Mucosa of stomach (tissue), 1 donor: ENCODE measurements around the gene PDZD7.

Experiments used
- H3K27me3 ChIP-seq: one replicate; pipeline ENCODE4 v1.7.0; 2013; ENCODE audit warnings: mild to moderate bottlenecking, low read length; ENCODE audit not compliant: control insufficient read depth, insufficient read depth
- H3K36me3 ChIP-seq: one replicate; pipeline ENCODE4 v1.7.0; 2013; ENCODE audit warnings: low read length; ENCODE audit not compliant: control insufficient read depth, insufficient read depth
- H3K4me1 ChIP-seq: one replicate; pipeline ENCODE4 v1.7.0; 2013; ENCODE audit warnings: mild to moderate bottlenecking, low read length; ENCODE audit not compliant: control insufficient read depth, insufficient read depth
- H3K4me3 ChIP-seq: one replicate; pipeline ENCODE4 v1.7.0; 2013; ENCODE audit warnings: low read length
- H3K9ac ChIP-seq: one replicate; pipeline ENCODE4 v1.7.0; 2013; ENCODE audit warnings: mild to moderate bottlenecking, low read length, moderate library complexity
- H3K9me3 ChIP-seq: one replicate; pipeline ENCODE4 v1.7.0; 2013; ENCODE audit warnings: mild to moderate bottlenecking, low read length, moderate library complexity; ENCODE audit not compliant: control insufficient read depth
- donor health status: Pancreatic carcinoma.

The PDZD7 gene

DNA sequence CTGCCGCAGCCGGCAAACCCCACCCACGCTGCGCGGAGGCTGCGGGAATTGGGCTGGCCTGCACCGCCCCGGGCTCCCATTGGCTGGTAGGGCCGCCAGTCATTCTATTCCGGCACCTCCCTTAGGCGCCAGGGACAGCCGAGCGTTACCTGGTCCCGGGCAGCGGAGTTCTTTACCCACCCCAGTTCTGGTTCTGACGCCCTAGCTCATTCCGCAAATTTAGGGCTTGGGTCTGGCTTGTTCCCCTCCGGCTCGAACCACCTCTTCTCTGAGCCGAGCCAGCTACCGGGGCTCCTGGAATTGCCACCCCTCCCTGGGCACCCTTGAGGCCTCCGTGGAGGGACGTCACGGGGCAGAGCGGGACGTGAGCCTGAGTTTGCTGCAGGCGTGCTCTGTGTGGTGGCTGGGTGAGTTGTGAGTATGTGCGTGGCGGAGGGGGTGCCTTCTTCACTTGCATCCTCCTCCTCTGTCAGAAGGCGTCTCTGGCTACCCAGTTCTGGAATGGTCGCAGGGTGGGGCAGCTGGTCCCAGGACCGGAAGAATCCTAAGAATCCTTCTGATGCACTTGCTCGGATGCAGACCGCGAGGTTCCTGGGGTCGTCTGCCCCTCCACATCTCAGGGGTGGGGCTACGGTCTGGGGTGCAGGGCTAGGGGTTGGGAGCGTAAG is at the start of gene PDZD7, which contains the start of gene SFXN3:
Gene PDZD7, minus strand, starts transcription at position 2 of the 668 bp plus-strand sequence. CDS start 910 bp downstream, outside the sequence.
Gene SFXN3, plus strand, starts transcription at position 107 of the 668 bp plus-strand sequence. CDS start 3,461 bp downstream, outside the sequence.
- peak within 1 kb of the TSS; percentile 90 for H3K4me3 ChIP-seq
- no peaks in the 10 kb centered on the region for H3K36me3 ChIP-seq
- no peaks in the 10 kb centered on the region for H3K9me3 ChIP-seq
- H3K4me1 ChIP-seq, result peaks cover 23% of the 10 kb centered on the region
- peaks cover 17% of the 10 kb centered on the region for H3K27me3 ChIP-seq
- H3K9ac ChIP-seq, result peak within 1 kb of the TSS; percentile 55

DNA sequence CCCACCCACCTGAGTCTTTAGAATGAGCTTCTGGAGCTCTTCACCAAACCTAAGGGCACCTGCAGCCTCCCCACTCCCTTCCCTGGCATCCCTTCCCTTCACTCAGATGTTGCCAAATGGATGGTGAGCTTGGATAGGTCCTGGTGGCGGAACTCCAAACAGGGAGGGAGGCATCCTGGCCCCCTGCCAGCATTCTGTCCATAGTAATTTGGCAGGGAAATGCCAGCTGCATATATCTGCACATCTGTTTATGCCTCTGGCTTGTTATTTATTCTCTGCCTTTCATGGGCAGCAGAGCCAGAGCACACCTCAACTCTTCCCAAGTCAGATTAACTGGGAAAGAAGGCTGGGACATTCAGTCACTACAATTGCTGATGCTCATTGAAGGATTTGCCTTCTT is 48.9 kb upstream of the PDZD7 start:
- Histone ChIP-seq H3K9me3 (no peaks in the 10 kb centered on the region), H3K4me3 (no peak overlapping the region), H3K9ac (no peak overlapping the region), H3K36me3 (no peaks in the 10 kb centered on the region), H3K4me1 (no peaks in the 10 kb centered on the region), H3K27me3 (peaks cover 47% of the 10 kb centered on the region)

DNA sequence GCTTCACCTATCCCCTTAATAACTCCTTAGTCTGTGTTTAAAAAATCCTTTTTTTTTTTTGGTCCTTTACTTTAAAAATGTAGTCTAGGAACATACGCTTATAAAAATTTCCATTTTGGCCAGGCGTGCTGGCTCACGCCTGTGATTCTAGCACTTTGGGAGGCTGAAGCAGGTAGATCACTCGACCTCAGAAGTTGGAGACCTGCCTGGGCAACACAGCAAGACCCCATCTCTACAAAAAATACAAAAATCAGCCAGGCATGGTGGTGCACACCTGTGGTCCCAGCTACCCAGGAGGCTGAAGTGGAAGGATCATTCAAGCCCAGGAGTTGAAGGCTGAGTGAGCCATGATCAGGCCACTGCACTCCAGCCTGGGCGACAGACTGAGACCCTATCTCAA is 45.7 kb upstream of the PDZD7 start:
- Histone ChIP-seq H3K9ac (no peak overlapping the region), H3K4me1 (peaks cover 15% of the 10 kb centered on the region), H3K36me3 (no peaks in the 10 kb centered on the region), H3K4me3 (no peak overlapping the region), H3K27me3 (peaks cover 40% of the 10 kb centered on the region), H3K9me3 (no peaks in the 10 kb centered on the region)

DNA sequence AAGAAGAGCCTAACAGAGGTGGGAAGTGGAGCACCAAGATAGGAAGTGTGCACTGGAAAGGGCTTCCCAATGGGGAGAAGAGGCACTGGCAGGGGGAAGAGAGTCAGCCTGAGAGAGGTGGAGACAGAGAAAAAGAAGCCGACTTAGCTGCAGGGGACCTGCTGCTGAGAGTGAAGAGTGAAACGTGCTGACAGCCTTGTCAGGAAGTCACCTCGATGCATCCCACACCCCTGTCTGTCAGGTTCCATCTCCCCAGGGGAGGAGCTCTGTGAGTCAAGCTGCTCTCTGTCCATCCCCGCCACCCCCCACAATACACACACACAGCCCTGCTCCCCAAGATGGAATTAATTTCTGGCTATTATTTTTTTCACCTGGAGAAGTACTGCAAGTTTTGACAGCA is 44.8 kb upstream of the PDZD7 start:
- Histone ChIP-seq H3K4me1 (peaks cover 19% of the 10 kb centered on the region), H3K9me3 (no peaks in the 10 kb centered on the region), H3K27me3 (peaks cover 31% of the 10 kb centered on the region)

DNA sequence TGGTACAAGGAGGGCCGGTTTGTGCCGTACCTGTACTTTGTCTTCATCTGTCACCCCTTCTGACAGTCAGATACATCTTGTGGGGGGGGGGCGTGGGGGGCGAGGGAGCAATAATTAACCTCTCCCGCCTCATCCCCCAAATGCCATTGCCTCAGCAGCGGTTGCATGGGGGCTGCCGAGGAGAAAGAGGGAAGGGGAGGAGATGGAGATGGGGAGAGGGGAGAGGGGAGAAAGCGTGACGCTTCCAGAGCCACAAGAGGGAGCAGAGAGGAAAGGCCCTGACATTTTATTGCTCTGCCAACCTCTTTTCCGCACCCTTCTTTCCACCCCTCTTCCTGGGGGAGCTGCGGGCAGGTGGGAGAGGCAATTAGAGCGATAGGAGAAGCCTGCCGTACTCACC is 42.7 kb upstream of the PDZD7 start:
- no peaks in the 10 kb centered on the region for H3K9me3 ChIP-seq
- no peak overlapping the region for H3K9ac ChIP-seq
- no peak overlapping the region for H3K4me3 ChIP-seq
- peaks cover 29% of the 10 kb centered on the region for H3K27me3 ChIP-seq
- no peaks in the 10 kb centered on the region for H3K36me3 ChIP-seq
- H3K4me1 ChIP-seq, result peaks cover 33% of the 10 kb centered on the region

More for the DNA sequence above, 44.8 kb upstream of the PDZD7 start:
- H3K36me3 ChIP-seq, result no peaks in the 10 kb centered on the region
- no peak overlapping the region for H3K4me3 ChIP-seq
- H3K9ac ChIP-seq, result no peak overlapping the region

DNA sequence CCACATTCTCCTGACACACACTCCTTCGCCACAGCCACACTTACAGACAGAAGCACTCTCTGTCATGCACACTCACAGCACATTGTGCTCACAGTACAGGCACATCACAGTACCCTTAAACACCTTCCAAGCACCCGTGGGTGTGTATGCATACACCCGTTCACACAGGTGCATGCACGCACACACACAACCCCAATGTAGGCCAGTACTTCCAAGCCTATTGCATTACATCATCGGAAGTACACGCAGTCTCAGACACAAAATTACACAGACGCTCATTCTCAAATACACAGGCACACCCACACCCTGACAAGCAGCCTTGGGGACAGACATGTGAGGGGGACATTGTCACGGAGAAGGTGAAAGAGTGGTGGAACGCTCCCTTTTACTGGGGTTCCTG is 42.0 kb upstream of the PDZD7 start:
- H3K4me3 ChIP-seq, result no peak overlapping the region
- no peaks in the 10 kb centered on the region for H3K36me3 ChIP-seq
- H3K9ac ChIP-seq, result no peak overlapping the region
- H3K4me1 ChIP-seq, result peaks cover 33% of the 10 kb centered on the region
- H3K9me3 ChIP-seq, result no peaks in the 10 kb centered on the region
- H3K27me3 ChIP-seq, result peaks cover 29% of the 10 kb centered on the region

DNA sequence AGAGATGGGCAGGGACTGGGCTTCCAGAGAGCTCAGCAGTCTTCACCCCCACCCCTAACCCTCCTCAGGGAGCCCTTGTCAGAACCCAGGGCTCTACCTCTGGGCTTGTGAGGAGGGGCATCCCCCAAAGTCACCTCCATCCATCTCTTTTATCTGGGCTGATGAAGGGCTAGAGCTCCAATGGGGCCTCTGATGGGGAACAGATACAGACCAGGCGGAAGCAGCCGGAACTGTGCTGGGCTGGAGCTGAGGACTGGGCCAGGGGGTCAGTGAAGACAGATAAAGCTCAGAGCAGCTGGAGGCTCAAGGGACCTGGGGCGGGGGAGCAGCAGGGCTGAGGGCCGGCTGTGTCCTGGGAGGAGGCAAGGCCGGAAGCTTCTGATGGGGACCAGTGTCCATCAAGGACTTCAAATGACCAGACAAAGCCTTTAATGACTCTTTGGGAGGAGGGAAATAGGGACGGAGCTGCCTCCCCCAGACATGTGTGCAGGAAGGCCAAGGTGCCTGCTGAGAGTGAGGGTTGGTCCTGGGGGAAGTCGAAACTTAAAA is 41.0 kb upstream of the PDZD7 start:
- no peaks in the 10 kb centered on the region for H3K36me3 ChIP-seq

DNA sequence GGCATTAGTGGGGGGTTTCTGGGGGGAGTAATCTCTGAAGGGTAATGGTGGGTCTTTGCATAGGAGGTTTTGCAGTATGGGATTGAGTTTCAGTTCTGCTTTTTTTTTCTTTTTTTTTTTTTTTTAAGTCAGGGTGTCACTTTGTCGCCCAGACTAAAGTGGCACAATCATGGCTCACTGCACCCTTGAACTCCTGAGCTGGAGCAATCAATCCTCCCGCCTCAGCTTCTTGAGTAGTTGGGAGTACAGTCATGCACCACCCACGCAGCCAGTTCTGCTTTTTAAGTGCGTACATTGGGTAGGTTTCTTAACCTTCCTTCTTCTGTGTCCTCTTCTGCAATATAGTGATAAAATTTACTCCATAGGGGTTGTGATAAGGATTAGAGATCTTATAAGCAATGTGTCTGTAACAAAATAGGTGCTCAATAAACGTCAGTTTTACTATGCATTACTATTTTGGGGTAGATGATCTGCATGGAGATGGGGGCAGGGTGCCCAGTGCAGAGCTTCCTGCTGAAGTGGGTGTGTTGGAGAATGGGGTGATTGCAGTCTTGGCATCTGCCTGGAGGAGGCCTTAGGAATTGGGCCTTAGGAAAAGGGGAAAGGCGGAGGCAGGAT is 40.4 kb upstream of the PDZD7 start:
- H3K4me3 ChIP-seq, result no peak overlapping the region
- H3K9ac ChIP-seq, result peak overlapping the region; percentile 62
- peaks cover 40% of the 10 kb centered on the region for H3K4me1 ChIP-seq
- peaks cover 27% of the 10 kb centered on the region for H3K27me3 ChIP-seq
- H3K36me3 ChIP-seq, result no peaks in the 10 kb centered on the region
- no peaks in the 10 kb centered on the region for H3K9me3 ChIP-seq

More for the DNA sequence above, 41.0 kb upstream of the PDZD7 start:
- Histone ChIP-seq H3K4me1 (peaks cover 40% of the 10 kb centered on the region), H3K4me3 (no peak overlapping the region), H3K9ac (peak overlapping the region; percentile 1), H3K27me3 (peaks cover 29% of the 10 kb centered on the region), H3K9me3 (no peaks in the 10 kb centered on the region)

DNA sequence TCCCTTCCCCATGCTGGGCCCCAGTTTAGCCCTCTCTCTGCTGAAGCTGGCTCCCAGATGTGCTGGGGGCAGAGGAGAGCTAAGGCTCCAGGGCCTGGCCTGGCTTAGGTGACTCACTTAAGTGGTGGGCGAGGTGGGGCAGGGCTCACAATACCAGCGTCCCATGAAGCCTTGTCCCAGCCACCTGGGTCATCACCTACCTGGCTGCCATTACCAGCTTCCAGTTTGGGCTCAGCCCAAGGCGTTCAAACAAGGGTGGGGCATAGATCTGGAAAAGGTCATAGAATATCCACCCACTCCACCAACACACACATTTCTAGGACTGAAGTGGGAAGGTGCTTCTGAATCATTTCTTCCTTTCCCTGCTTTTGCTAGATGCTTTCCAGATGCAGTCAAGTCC is 39.2 kb upstream of the PDZD7 start:
- Histone ChIP-seq H3K4me1 (peaks cover 50% of the 10 kb centered on the region), H3K27me3 (peaks cover 15% of the 10 kb centered on the region), H3K4me3 (no peak overlapping the region), H3K9ac (peak overlapping the region; percentile 62), H3K9me3 (no peaks in the 10 kb centered on the region), H3K36me3 (no peaks in the 10 kb centered on the region)

DNA sequence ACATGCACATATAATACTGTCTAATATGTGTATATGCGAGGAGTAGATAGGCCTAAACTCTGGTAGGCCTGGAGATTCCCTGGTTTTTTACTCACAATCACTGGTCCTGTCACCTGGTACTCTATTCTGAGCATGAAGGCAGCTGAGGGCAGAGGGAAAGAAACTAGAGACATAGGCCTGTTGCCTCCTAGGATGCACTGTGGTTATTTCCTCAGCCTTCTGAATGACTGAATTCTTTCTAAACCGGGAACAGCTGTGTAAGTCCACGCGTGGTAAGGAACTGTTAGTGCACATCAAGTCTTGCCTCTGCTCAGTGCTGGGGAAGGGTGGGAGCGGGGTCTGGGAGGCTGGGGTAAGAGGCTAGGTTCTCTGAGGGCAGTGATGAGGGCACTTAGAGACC is 38.5 kb upstream of the PDZD7 start:
- Histone ChIP-seq H3K27me3 (peaks cover 17% of the 10 kb centered on the region), H3K36me3 (no peaks in the 10 kb centered on the region), H3K9ac (no peak overlapping the region), H3K9me3 (no peaks in the 10 kb centered on the region), H3K4me1 (peaks cover 57% of the 10 kb centered on the region), H3K4me3 (no peak overlapping the region)

DNA sequence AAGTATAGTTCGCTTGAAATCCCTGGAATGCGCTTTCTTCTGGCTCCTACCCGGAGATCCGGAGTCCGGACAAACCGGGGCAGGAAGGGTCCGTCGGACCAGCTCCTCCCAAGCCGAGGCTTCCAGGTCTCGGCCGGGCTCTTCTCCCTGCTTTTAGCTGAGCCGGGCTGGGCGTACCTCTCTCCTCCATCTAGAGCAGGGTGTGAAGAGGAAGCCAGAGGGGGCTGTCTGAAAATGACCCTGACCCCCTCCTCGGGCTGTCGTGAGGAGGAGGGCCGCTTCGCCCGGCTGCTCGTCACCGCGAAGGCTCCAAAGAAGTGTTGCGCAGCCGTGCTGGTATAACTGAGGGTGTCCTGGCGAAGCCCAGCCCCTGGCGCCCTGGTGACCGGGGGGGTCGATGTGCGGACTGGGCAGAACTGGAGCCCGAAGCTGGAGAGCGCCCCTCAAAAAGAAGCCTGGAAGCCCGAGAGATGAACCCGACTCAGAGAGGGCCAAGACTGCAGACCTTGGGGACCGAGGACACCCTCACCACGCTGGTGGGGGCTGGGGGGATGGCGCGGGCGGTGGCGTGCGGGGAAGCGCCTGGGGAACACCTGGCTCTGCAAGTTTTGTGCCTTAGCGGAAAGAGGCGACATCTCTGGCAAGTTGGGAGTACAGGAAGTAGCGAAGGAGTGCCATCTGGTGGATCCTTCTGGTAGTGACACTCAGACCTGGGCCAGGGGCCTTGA is 36.6 kb upstream of the PDZD7 start:
- peaks cover 64% of the 10 kb centered on the region for H3K4me1 ChIP-seq
- H3K27me3 ChIP-seq, result peaks cover 11% of the 10 kb centered on the region

DNA sequence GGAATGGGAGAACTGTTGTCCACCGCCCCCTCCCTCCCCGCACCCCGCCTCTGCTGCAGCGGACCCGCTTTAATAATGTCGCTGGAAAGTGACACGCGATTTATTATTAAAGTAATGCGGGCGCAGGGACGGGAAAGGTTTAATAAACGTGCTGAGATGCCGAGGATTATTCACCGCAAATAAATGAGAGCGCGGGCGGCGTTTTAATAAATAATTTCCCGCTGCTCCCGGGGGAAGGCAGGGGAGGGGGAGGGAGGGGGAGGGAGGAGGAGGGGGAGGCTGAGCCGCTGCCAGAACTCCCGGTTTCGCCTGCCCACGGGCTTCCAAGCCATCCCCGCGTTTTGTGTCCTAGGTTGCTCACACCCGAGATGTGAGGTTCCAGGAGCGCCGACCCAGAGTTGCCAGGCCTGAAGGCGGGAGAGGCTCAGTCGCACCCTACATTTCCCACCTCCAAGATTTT is 36.0 kb upstream of the PDZD7 start:
- Histone ChIP-seq H3K4me1 (peaks cover 65% of the 10 kb centered on the region), H3K4me3 (peak overlapping the region; percentile 72), H3K9me3 (no peaks in the 10 kb centered on the region), H3K9ac (peak overlapping the region; percentile 90), H3K36me3 (no peaks in the 10 kb centered on the region), H3K27me3 (peaks cover 11% of the 10 kb centered on the region)

More for the DNA sequence above, 36.6 kb upstream of the PDZD7 start:
- no peaks in the 10 kb centered on the region for H3K36me3 ChIP-seq
- no peaks in the 10 kb centered on the region for H3K9me3 ChIP-seq
- peak overlapping the region; percentile 72 for H3K4me3 ChIP-seq
- H3K9ac ChIP-seq, result peak overlapping the region; percentile 90
